ENCODE data around the gene FMO4. TPM values are rescaled to one million over a fixed set of nuclear protein-coding genes. Genes with fewer than 3 reads are reported as not detected.
"Not testable (repeated sequence)": the region's sequence is repeated elsewhere in the genome, so short reads cannot be mapped to it uniquely, and the experiment has no call there.

FMO4 gene
- total RNA-seq, 3 donors from 2014 or later = 5.4 to 14.6 (median 8.7) TPM

DNA sequence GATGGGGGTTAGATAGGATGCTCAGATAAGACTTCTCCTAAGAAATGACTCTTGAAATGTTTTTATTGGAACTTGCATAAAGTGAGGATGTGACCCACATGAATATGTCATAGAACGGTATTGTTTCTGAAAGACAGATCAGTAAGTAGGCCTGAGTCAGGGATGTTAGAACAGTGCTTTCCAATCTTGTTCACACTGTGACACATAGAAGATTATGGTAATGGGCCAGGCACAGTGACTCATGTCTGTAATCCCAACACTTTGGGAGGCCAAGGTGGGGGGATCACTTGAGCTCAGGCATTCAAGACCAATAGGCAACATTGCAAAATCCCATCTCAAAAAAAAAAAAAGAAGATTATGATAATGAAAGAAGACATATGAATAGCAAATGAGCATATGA lies 32.9 kb downstream of the FMO4 start:
- TF ChIP-seq, protein P1, sequence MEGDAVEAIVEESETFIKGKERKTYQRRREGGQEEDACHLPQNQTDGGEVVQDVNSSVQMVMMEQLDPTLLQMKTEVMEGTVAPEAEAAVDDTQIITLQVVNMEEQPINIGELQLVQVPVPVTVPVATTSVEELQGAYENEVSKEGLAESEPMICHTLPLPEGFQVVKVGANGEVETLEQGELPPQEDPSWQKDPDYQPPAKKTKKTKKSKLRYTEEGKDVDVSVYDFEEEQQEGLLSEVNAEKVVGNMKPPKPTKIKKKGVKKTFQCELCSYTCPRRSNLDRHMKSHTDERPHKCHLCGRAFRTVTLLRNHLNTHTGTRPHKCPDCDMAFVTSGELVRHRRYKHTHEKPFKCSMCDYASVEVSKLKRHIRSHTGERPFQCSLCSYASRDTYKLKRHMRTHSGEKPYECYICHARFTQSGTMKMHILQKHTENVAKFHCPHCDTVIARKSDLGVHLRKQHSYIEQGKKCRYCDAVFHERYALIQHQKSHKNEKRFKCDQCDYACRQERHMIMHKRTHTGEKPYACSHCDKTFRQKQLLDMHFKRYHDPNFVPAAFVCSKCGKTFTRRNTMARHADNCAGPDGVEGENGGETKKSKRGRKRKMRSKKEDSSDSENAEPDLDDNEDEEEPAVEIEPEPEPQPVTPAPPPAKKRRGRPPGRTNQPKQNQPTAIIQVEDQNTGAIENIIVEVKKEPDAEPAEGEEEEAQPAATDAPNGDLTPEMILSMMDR (IDR thresholded peaks at IDR 0.05) = no peak
- DNase-seq (no peak), ATAC-seq (no peak)
- no peak overlapping the region for H3K4me3 ChIP-seq
- H3K4me1 ChIP-seq (ENCODE audit: low read depth) = no peaks in the 10 kb centered on the region
- no peaks in the 10 kb centered on the region for H3K9me3 ChIP-seq
- H3K36me3 ChIP-seq (ENCODE audit: low read depth) = no peaks in the 10 kb centered on the region
- intact Hi-C loops (cut with DNase I, micrococcal nuclease) = no loop called here

DNA sequence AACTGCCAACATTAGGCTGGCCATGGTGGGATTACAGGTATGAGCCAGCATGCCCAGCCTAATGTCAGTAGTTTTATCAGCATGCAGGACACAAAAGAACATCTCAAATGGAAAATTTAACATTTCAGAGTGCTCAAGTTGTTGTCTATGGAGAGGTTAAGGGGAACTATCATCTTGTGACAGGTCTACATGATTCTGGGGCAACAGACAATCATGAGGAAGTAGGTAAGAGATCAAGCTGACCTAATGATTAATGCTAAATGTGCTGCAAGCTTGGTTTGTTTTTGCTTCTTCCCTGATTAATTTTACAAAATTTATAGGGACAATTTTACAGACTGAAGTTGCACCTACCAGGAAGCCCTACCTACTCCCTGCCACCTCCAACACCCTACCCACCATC lies 36.6 kb downstream of the FMO4 start:
- H3K9me3 ChIP-seq = no peaks in the 10 kb centered on the region
- no peak overlapping the region for H3K4me3 ChIP-seq
- H3K4me1 ChIP-seq (ENCODE audit: low read depth) = no peaks in the 10 kb centered on the region
- no peaks in the 10 kb centered on the region for H3K36me3 ChIP-seq (ENCODE audit: low read depth)
- DNase-seq = no peak
- ATAC-seq = no peak
- TF ChIP-seq, protein P1 (IDR thresholded peaks at IDR 0.05) = no peak
- intact Hi-C loops (cut with DNase I, micrococcal nuclease) = no loop called here

DNA sequence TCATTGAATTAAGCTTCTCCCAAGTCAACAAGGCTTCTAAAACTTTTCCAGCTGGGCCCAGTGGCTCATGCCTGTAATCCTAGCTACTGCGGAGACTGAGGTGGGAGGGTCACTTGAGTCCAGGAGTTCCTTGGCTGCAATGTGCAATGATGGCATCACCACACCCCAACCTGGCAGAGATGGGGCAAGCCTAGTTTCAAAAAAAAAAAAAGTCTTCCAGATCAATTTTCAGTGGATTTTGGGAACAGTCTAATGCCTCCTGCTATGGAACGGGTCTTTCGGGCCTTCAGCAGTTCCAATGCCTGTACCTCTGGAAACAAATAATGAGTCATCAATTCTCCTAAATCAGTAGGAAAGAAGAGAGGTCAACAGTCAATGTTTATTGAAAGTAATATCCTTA lies 38.0 kb downstream of the FMO4 start:
- no peak for ATAC-seq
- H3K4me3 ChIP-seq = no peak overlapping the region
- H3K9me3 ChIP-seq = no peaks in the 10 kb centered on the region
- no peaks in the 10 kb centered on the region for H3K36me3 ChIP-seq (ENCODE audit: low read depth)
- no peaks in the 10 kb centered on the region for H3K4me1 ChIP-seq (ENCODE audit: low read depth)
- TF ChIP-seq, protein P1 (IDR thresholded peaks at IDR 0.05) = no peak
- DNase-seq = no peak
- intact Hi-C loops (cut with DNase I, micrococcal nuclease) = no loop called here

DNA sequence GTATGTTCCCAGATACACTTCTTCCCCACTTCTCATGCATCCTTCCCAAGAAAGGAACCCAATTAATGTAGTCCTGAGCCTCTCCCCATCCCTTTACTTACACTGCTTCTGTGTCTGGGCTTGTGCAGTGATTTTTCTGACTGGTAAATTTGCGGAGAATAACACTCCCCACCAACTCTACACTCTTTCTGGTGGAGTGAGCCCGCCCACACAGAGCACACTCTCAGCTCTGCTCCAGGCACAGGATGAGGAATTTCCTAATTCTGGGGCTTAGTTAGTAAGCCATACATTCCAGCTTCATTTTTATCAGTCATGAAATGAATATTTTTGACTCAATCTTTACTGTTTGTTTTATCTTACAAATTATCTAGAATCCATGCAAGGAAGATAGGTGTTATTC lies 38.6 kb downstream of the FMO4 start:
- Histone ChIP-seq H3K4me1 (ENCODE audit: low read depth) (no peaks in the 10 kb centered on the region), H3K9me3 (no peaks in the 10 kb centered on the region), H3K4me3 (no peak overlapping the region), H3K36me3 (ENCODE audit: low read depth) (no peaks in the 10 kb centered on the region)
- ATAC-seq (no peak), DNase-seq (no peak)
- intact Hi-C loops (cut with DNase I, micrococcal nuclease) = no loop called here
- TF ChIP-seq, protein P1 (IDR thresholded peaks at IDR 0.05) = no peak

DNA sequence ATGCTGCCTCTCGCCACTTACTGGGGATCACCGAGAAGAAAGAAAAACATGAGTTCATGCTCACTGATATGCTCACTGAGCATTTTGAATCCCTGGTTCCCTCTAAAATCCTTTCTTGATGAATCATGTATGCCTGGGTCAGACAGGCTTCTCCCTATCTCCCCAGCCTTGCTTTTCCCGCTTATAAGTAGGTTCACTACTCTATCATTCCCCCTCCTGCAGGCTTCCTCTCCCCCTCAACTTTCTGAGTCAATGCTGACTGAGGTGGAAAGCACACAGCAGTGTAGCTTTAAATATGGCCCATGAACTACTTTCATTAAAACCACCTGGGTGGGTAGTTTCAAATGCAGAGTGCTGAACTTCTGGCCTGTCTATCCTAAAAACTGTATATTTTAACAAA lies 41.7 kb downstream of the FMO4 start:
- intact Hi-C loops (cut with DNase I, micrococcal nuclease) = no loop called here
- no peak overlapping the region for H3K4me3 ChIP-seq
- H3K9me3 ChIP-seq = no peaks in the 10 kb centered on the region
- no peaks in the 10 kb centered on the region for H3K36me3 ChIP-seq (ENCODE audit: low read depth)
- ATAC-seq (no peak), DNase-seq (no peak)
- TF ChIP-seq, protein P1 (IDR thresholded peaks at IDR 0.05) = no peak
- peaks cover 9% of the 10 kb centered on the region for H3K4me1 ChIP-seq (ENCODE audit: low read depth)

DNA sequence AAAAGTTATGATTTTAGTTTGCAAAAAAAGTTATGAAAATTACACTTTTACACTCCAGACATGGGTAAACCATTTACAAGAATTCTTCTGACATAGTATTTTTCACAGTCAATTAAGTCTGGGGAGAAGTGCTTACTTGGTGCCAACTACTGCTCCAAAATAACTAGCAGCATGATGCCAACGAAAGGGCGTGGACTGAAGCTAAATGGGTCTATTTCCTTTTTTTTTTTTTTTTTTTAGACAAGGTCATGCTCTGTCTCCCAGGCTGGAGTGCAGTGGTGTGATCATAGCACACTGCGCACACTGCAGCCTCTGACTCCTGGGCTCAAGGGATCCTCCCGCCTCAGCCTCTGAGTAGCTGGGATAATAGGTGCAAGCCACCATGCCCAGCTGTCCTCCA lies 43.2 kb downstream of the FMO4 start:
- TF ChIP-seq, protein P1 (IDR thresholded peaks at IDR 0.05) = no peak
- Histone ChIP-seq H3K9me3 (no peaks in the 10 kb centered on the region), H3K36me3 (ENCODE audit: low read depth) (no peaks in the 10 kb centered on the region), H3K4me1 (ENCODE audit: low read depth) (peaks cover 9% of the 10 kb centered on the region), H3K4me3 (no peak overlapping the region)
- DNase-seq (peak in 1 of 3 donors; percentile 19), ATAC-seq (no peak)
- intact Hi-C loops (cut with DNase I, micrococcal nuclease) = no loop called here

DNA sequence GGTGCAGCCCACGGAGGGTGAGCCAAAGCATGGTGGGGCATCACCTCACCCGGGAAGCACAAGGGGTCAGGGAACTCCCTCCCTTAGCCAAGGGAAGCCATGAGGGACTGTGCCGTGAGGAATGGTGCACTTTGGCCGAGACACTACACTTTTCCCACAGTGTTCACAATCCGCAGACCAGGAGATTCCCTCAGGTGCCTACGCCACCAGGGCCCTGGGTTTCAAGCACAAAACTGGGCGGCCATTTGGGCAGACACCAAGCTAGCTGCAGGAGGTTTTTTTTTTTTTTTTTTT lies 45.3 kb downstream of the FMO4 start:
- peak in 2 of 3 donors; percentile 26 to 35 for DNase-seq
- H3K9me3 ChIP-seq; H3K4me1 ChIP-seq (ENCODE audit: low read depth); intact Hi-C loops (cut with DNase I, micrococcal nuclease); H3K36me3 ChIP-seq (ENCODE audit: low read depth); H3K4me3 ChIP-seq: not testable (repeated sequence)
- ATAC-seq = peak; percentile 34

DNA sequence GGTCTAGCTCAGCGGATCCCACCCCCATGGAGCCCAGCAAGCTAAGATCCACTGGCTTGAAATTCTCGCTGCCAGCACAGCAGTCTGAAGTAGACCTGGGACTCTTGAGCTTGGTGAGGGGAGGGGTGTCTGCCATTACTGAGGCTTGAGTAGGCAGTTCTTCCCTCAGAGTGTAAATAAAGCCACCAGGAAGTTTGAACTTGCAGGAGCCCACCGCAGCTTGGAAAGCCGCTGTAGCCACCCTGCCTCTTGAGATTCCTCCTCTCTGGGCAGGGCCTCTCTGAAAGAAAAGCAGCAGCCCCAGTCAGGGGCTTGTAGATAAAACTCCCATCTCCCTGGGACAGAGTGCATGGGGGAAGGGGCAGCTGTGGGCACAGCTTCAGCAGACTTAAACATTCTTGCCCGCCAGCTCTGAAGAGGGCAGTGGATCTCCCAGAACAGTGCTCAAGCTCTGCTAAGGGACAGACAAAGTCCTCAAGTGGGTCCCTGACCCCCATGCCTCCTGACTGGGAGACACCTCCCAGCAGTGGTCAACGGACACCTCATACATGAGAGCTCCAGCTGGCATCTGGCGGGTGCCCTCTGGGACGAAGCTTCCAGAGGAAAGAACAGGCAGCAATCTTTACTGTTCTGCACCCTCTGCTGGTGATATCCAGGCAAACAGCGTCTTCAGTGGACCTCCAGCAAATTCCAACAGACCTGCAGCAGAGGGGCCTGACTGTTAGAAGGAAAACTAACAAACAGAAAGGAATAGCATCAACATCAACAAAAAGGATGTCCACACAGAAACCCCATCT lies 45.9 kb downstream of the FMO4 start:
- DNase-seq; H3K4me3 ChIP-seq; H3K9me3 ChIP-seq; H3K4me1 ChIP-seq (ENCODE audit: low read depth); H3K36me3 ChIP-seq (ENCODE audit: low read depth); ATAC-seq; intact Hi-C loops (cut with DNase I, micrococcal nuclease): not testable (repeated sequence)

Measured in mucosa of descending colon (tissue), 3 donors.